CD4-positive, alpha-beta memory T cell (primary cell): ENCODE results near the gene ATP10A. TPM values are rescaled to one million over a fixed set of nuclear protein-coding genes. Genes with fewer than 3 reads are reported as not detected.

Experiments
- CTCF ChIA-PET: fragments of 350-600 bp; sonication (Branson Sonifier 250); formaldehyde crosslinking; loops from one replicate; lab custom pipeline; 2021; ENCODE audit warnings: inconsistent platforms; ENCODE audit not compliant: partially characterized antibody; lab: Charles Lee
- POLR2A ChIA-PET: fragments of 350-600 bp; sonication (Branson Sonifier 250); formaldehyde crosslinking; loops from one replicate; lab custom pipeline; 2021; ENCODE audit not compliant: partially characterized antibody; lab: Charles Lee
- DNase-seq, 5 donors: peaks; one replicate each; pipeline versions ENCODE4 v3.0.0 to v3.0.0-alpha.2; 2020 to 2022; ENCODE audit warnings: mixed read lengths in 1 of 5
- H3K27ac ChIP-seq: one replicate; pipeline ENCODE4 v1.7.0; 2013; ENCODE audit warnings: low read depth, low read length
- H3K27me3 ChIP-seq: 2 replicates; pipeline ENCODE4 v1.7.0; 2013; ENCODE audit warnings: mild to moderate bottlenecking, low read length, moderate library complexity; ENCODE audit not compliant: insufficient read depth
- H3K36me3 ChIP-seq: 2 replicates; pipeline ENCODE4 v1.7.0; 2013; ENCODE audit warnings: mild to moderate bottlenecking, low read length, moderate library complexity; ENCODE audit not compliant: insufficient read depth
- H3K4me1 ChIP-seq: 2 replicates; pipeline ENCODE4 v1.7.0; 2013; ENCODE audit warnings: mild to moderate bottlenecking, low read length, moderate library complexity; ENCODE audit not compliant: insufficient read depth
- H3K4me3 ChIP-seq, 2 donors: one replicate each; pipeline ENCODE4 v1.7.0; 2013; ENCODE audit warnings: low read length in 2 of 2, mild to moderate bottlenecking in 1 of 2
- H3K9me3 ChIP-seq, 2 donors: one replicate each; pipeline ENCODE4 v1.7.0; 2013; ENCODE audit warnings: low read length in 2 of 2, control low read depth in 1 of 2; ENCODE audit not compliant: control insufficient read depth in 1 of 2
- H3K27ac Mint-ChIP-seq, 7 donors: one replicate each; pipeline ENCODE4 v1.8.0; 2020 to 2021; ENCODE audit warnings: mixed read lengths in 7 of 7, mild to moderate bottlenecking in 6 of 7, inconsistent platforms in 3 of 7, moderate library complexity in 3 of 7
- H3K27me3 Mint-ChIP-seq, 2 donors: one replicate each; pipeline ENCODE4 v1.8.0; 2020 to 2021; ENCODE audit warnings: mixed read lengths in 2 of 2
- H3K36me3 Mint-ChIP-seq, 2 donors: one replicate each; pipeline ENCODE4 v1.8.0; 2020 to 2021; ENCODE audit warnings: mixed read lengths in 2 of 2, inconsistent platforms in 1 of 2, mild to moderate bottlenecking in 1 of 2
- H3K4me1 Mint-ChIP-seq, 4 donors: one replicate each; pipeline ENCODE4 v1.8.0; 2020 to 2021; ENCODE audit warnings: mixed read lengths in 4 of 4, mild to moderate bottlenecking in 1 of 4
- H3K4me3 Mint-ChIP-seq, 8 donors: one replicate each; pipeline ENCODE4 v1.8.0; 2020 to 2021; ENCODE audit warnings: mixed read lengths in 8 of 8, mild to moderate bottlenecking in 7 of 8, moderate library complexity in 6 of 8, inconsistent platforms in 3 of 8
- H3K9me3 Mint-ChIP-seq, 8 donors: one replicate each; pipeline ENCODE4 v1.8.0; 2020 to 2021; ENCODE audit warnings: mixed read lengths in 8 of 8, mild to moderate bottlenecking in 5 of 8, inconsistent platforms in 3 of 8, moderate library complexity in 1 of 8
- intact Hi-C: fragments of 100-400 bp; cut with micrococcal nuclease; formaldehyde crosslinking; loops from one replicate; pipeline ENCODE4 v1.15.1; 2023
- polyA plus RNA-seq, 2 donors: library from polyadenylated mRNA; unstranded; fragments of 300-500 nt; fragmentation: Illumina TruSeq; gene quantifications; one replicate each; pipeline ENCODE4 v1.2.3, GENCODE V29; 2021
- total RNA-seq, 2 experiments: library from RNA; stranded (reverse); gene quantifications; one replicate each; pipeline ENCODE4 v1.2.3, GENCODE V29; 2021

The ATP10A gene
- total and polyA plus RNA-seq, 4 experiments from 2014 or later = 2.7 to 51.1 (median 29.7) TPM

- no peaks in the 10 kb centered on the region for H3K36me3 ChIP-seq
- DNase-seq = no peak
- H3K4me3 ChIP-seq = no peak overlapping the region
- ChIA-PET POLR2A (no interaction called here), CTCF (no interaction called here)
- no peaks in the 10 kb centered on the region for H3K9me3 Mint-ChIP-seq
- no peak overlapping the region for H3K27ac ChIP-seq
- no peaks in the 10 kb centered on the region for H3K4me1 ChIP-seq
- no peaks in the 10 kb centered on the region for H3K9me3 ChIP-seq
- H3K4me1 Mint-ChIP-seq = peaks cover 7 to 36% (median 21%) of the 10 kb centered on the region in 4 donors
- intact Hi-C loops = no loop called here
- no peak overlapping the region for H3K4me3 Mint-ChIP-seq
- peaks cover 4 to 8% of the 10 kb centered on the region in 2 donors for H3K36me3 Mint-ChIP-seq
- H3K27ac Mint-ChIP-seq = no peak overlapping the region
- no peaks in the 10 kb centered on the region for H3K27me3 ChIP-seq
- H3K27me3 Mint-ChIP-seq = no peaks in the 10 kb centered on the region
These were observed 60.1 kb downstream of the ATP10A start for GRCh38 chr15:25803036-25803435.

GRCh38 chr15:25802285-25802830 is 60.8 kb downstream of the ATP10A start:
- intact Hi-C loops = no loop called here
- H3K27me3 ChIP-seq = no peaks in the 10 kb centered on the region
- no peak for DNase-seq
- Mint-ChIP-seq H3K4me3 (no peak overlapping the region), H3K9me3 (no peaks in the 10 kb centered on the region), H3K36me3 (peaks cover 4 to 9% of the 10 kb centered on the region in 2 donors), H3K27me3 (no peaks in the 10 kb centered on the region), H3K27ac (no peak overlapping the region), H3K4me1 (peaks cover 9 to 42% (median 26%) of the 10 kb centered on the region in 4 donors)
- no peak overlapping the region for H3K27ac ChIP-seq
- no peak overlapping the region for H3K4me3 ChIP-seq
- ChIA-PET CTCF (no interaction called here), POLR2A (interaction anchor here (0.9 kb wide), 1 partner anchor 60 kb away, joined by 3 read pairs; no protein-coding TSS in a partner anchor)
- H3K9me3 ChIP-seq = no peaks in the 10 kb centered on the region
- no peaks in the 10 kb centered on the region for H3K36me3 ChIP-seq
- H3K4me1 ChIP-seq = no peaks in the 10 kb centered on the region

- Mint-ChIP-seq H3K27ac (no peak overlapping the region), H3K4me1 (peaks cover 11 to 46% (median 28%) of the 10 kb centered on the region in 4 donors)
These were observed 61.4 kb downstream of the ATP10A start for GRCh38 chr15:25801586-25802284.

DNA sequence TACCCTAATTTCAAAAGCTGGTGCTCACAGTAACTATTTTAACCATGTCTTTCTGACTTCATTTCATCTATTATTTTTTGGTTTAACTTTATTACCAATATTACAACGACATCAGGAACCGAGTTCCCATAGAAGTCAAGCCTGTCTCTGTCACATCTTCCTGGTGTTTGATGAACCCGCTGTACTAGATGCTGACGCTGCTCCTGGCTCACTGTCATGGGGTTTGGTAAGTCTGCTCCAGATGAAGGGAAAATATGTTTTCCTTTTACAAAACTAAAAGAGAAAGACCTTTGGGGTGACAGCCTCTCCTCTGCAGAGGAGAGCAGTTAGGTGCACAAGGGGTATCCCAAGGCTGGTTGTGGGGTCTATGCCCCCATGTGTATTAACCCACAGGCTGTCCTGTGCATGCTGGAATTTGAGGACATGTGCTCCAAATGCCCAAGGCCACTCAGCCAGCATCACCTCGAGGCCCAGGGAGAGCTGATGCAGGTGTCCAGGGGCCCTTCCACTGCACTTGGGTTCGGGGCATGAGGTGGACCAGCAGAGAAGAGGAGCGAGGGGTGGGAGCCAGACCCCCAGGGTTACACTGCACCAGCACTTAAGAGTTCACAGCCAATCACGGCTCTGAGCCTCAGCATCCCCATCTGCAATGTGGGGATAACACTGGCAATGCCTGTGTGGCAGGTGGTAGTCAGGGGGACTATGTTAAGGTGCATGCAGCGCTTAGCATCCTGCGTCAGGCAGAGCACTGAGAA is 62.2 kb downstream of the ATP10A start:
- POLR2A ChIA-PET = interaction anchor here (1.0 kb wide), 1 partner anchor 46 kb away, joined by 3 read pairs; no protein-coding TSS in a partner anchor
- Histone ChIP-seq H3K9me3 (no peaks in the 10 kb centered on the region), H3K4me1 (no peaks in the 10 kb centered on the region), H3K4me3 (no peak overlapping the region), H3K27ac (no peak overlapping the region), H3K36me3 (no peaks in the 10 kb centered on the region), H3K27me3 (no peaks in the 10 kb centered on the region)
- Mint-ChIP-seq H3K4me3 (no peak overlapping the region), H3K4me1 (peaks cover 11 to 46% (median 21%) of the 10 kb centered on the region in 4 donors), H3K36me3 (peaks cover 0 to 7% of the 10 kb centered on the region in 2 donors), H3K27me3 (no peaks in the 10 kb centered on the region), H3K27ac (peak overlapping the region in 1 of 7 donors; percentile 37), H3K9me3 (no peaks in the 10 kb centered on the region)
- DNase-seq = no peak
- CTCF ChIA-PET = no interaction called here
- intact Hi-C loops = no loop called here

More at GRCh38 chr15:25801586-25802284, 61.4 kb downstream of the ATP10A start:
- intact Hi-C loops = no loop called here
- Histone ChIP-seq H3K4me3 (no peak overlapping the region), H3K36me3 (no peaks in the 10 kb centered on the region), H3K4me1 (no peaks in the 10 kb centered on the region), H3K27ac (no peak overlapping the region), H3K9me3 (no peaks in the 10 kb centered on the region), H3K27me3 (no peaks in the 10 kb centered on the region)
- DNase-seq = no peak
- Mint-ChIP-seq H3K36me3 (peaks cover 2 to 7% of the 10 kb centered on the region in 2 donors), H3K27me3 (no peaks in the 10 kb centered on the region), H3K9me3 (no peaks in the 10 kb centered on the region), H3K4me3 (no peak overlapping the region)
- POLR2A ChIA-PET = interaction anchor here (0.9 to 1.0 kb wide), 2 partner anchors 46 to 60 kb away, joined by 3 read pairs; no protein-coding TSS in a partner anchor
- CTCF ChIA-PET = no interaction called here

DNA sequence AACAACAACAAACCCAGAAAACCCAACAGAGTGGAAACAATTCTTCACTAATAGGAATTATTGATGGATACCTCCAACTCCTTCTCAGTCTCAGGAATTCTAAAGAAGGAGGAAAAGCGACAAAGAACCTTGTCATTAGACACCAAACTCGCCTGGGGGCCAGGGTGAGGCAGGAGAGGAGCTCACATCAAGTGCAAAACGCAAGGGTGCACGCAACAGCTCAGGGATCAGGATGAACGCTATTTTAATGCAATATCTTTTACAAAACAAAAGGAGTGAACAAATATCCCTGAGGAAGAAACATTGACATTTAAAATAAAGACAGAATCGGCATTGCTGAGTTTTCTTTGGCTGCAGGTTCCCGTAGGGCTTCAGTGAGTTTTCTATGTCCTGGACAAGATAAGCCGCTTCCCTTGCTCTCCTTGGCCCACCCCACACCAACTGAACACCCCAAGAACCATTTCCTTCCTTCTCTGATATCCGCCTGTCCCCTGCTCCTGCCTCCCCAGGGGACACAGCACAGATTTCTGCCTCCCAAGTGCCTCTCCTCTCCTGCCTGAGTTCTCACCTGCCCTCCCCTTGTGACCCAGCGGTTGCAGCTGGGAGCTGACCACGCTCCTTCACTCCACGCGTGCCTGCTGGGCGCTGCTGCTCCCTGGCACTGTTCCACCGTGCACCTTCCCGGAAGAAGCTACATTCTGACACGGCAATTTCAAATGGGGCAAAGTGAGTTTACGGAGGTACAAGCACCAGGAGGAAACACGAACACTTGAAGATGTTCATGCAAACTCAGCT is 63.0 kb downstream of the ATP10A start:
- Mint-ChIP-seq H3K27ac (peak overlapping the region in 4 of 7 donors; percentile 37 to 68 (median 45)), H3K4me3 (peak overlapping the region in 2 of 8 donors; percentile 37 to 58), H3K27me3 (no peaks in the 10 kb centered on the region), H3K4me1 (peaks cover 13 to 52% (median 21%) of the 10 kb centered on the region in 4 donors), H3K9me3 (no peaks in the 10 kb centered on the region), H3K36me3 (peaks cover 0 to 8% of the 10 kb centered on the region in 2 donors)
- H3K4me1 ChIP-seq = no peaks in the 10 kb centered on the region
- H3K36me3 ChIP-seq = no peaks in the 10 kb centered on the region
- ChIA-PET POLR2A (no interaction called here), CTCF (interaction anchor here (0.6 kb wide), 1 partner anchor 1774 kb away, joined by 3 read pairs; no protein-coding TSS in a partner anchor)
- intact Hi-C loops = no loop called here
- no peak overlapping the region for H3K4me3 ChIP-seq
- H3K27me3 ChIP-seq = no peaks in the 10 kb centered on the region
- no peaks in the 10 kb centered on the region for H3K9me3 ChIP-seq
- DNase-seq = no peak
- no peak overlapping the region for H3K27ac ChIP-seq

GRCh38 chr15:25797936-25798901 is 64.9 kb downstream of the ATP10A start:
- Mint-ChIP-seq H3K27ac (peak overlapping the region in 3 of 7 donors; percentile 15 to 62 (median 29)), H3K4me3 (no peak overlapping the region), H3K9me3 (no peaks in the 10 kb centered on the region), H3K36me3 (peaks cover 0 to 8% of the 10 kb centered on the region in 2 donors), H3K27me3 (no peaks in the 10 kb centered on the region), H3K4me1 (peaks cover 13 to 58% (median 26%) of the 10 kb centered on the region in 4 donors)
- Histone ChIP-seq H3K9me3 (no peaks in the 10 kb centered on the region), H3K4me3 (no peak overlapping the region), H3K36me3 (no peaks in the 10 kb centered on the region), H3K4me1 (no peaks in the 10 kb centered on the region), H3K27me3 (no peaks in the 10 kb centered on the region), H3K27ac (no peak overlapping the region)
- CTCF ChIA-PET = no interaction called here
- DNase-seq = no peak
- intact Hi-C loops = no loop called here
- POLR2A ChIA-PET = no interaction called here
